ENCODE data around the gene RBMS3.

DNA sequence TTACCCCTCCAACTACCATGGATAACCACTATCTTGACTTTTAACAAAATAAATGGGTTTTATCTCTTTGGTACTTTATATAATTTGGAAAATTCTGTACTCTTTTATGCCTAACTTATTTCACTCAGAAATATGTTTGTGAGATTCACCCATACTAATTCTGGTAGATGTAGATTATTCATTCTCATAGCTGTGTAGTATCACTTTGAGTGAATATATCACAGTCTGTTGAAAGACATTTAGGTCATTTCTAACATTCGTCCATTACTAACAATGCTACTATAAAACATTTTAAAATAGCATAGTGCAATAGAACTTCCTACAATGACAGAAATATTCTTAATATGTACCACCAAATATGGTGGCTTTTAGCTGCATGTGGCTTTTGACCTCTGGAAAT is 542.4 kb downstream of the RBMS3 start:
- TF ChIP-seq CEBPB (IDR thresholded peaks at IDR 0.05; ENCODE audit: low read depth) = no peak
- TF ChIP-seq, protein P1, sequence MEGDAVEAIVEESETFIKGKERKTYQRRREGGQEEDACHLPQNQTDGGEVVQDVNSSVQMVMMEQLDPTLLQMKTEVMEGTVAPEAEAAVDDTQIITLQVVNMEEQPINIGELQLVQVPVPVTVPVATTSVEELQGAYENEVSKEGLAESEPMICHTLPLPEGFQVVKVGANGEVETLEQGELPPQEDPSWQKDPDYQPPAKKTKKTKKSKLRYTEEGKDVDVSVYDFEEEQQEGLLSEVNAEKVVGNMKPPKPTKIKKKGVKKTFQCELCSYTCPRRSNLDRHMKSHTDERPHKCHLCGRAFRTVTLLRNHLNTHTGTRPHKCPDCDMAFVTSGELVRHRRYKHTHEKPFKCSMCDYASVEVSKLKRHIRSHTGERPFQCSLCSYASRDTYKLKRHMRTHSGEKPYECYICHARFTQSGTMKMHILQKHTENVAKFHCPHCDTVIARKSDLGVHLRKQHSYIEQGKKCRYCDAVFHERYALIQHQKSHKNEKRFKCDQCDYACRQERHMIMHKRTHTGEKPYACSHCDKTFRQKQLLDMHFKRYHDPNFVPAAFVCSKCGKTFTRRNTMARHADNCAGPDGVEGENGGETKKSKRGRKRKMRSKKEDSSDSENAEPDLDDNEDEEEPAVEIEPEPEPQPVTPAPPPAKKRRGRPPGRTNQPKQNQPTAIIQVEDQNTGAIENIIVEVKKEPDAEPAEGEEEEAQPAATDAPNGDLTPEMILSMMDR (IDR thresholded peaks at IDR 0.05 in 2 of 3, conservative IDR thresholded peaks at IDR 0.05 in 1 of 3; ENCODE audit: borderline replicate concordance in 1 of 3, insufficient read depth in 1 of 3, low read depth in 2 of 3, low read length in 2 of 3) = no peak
- TF ChIP-seq SRF (IDR thresholded peaks at IDR 0.05; ENCODE audit: low read depth) = no peak
- TF ChIP-seq JUND (IDR thresholded peaks at IDR 0.05) = no peak

All from HCT116 (cell line).